Measurements from ENCODE around the gene SDS.

GRCh38 chr12:113436586-113436985 is 32.9 kb upstream of the SDS start:
- TF ChIP-seq CTCF (IDR thresholded peaks at IDR 0.05; ENCODE audit: poor library complexity) (no peak), EZH2 (IDR thresholded peaks at IDR 0.05; ENCODE audit: borderline replicate concordance) (no peak)
